ENCODE data around the gene MYORG. TPM values are rescaled to one million over a fixed set of nuclear protein-coding genes. Genes with fewer than 3 reads are reported as not detected.

MYORG gene
- total RNA-seq, result 94.5 TPM

DNA sequence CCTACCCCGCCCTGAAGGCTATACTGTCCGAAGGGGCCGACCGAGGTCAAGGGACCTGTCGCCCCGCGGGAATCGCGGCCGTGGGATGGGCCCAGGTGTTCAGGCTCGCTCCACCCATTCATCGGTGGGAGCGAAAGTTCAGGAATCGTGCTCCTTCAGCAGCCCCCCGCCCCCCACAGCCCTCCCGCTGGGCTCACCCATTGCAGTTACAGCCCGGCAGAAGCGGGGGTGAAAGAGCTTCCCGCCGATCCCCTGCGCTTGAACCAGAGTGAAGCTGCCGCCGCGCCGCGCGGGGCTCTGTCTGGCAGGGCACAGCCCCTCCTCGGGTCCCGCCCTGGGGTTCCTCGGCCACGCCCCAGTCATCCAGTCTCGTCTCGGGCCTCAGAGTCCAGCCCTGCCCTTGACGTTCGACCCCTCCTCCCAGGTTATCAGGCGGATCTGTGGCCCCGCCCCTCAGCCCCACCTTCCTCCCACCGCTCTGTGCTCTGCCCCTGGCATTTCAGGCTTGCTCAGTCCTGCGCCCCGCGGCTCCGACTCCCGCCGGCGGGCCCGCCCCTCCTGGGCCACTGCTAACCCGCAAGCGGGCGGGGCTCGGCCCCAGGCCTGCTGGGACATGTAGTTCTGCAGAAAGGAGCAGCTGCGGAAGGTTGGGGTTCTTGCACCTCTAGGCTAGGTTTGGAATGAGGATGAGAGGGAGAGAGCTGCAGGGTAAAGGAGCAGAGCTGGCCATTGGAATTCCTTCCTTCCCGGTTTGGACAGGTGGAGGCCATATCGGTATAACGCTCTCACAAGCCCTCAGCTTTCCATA is at the start of gene MYORG:
Gene MYORG (minus strand): TSS at position 303 of the 808 bp plus-strand sequence. CDS start 3,955 bp downstream, outside the sequence.
- DNase-seq (ENCODE audit: low spot score), result peak; percentile 96

DNA sequence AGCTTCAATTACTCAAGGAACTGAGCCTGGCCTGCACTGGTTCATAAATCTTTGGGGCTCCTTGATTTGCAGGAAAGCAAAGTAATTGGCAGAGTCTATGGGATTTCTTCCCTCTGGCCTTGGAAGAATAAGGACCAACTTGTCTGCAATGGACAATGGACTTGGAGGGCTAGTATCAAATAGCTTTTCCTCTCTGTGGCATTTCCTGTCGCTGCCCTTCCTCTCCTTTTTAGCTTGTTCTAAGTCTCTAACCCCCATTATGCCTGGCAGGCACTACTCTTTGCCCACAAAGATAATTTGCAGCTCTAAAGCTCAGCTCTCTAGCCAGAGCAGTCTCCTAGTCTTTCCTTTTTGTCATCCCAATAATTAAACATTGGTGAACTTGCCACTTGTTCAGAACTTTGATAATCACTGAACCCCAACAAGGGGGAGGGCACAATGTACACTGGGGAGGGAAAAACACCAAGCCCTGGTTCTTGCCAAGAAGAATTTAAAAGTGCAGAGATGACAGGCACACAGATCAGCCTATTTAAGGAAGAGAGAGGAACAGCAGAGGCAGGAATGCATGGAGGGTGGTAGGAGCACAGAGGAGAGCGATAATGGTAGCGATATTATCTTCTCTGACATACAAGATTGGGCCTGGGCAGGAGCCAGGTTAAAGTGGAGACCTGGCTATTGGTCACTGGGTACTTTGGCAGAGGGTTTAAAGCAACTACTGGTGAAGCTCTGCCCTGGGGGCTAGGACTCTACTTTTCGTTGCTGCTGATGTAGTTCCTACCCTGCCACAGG is 43.2 kb upstream of the MYORG start:
- no peak for DNase-seq (ENCODE audit: low spot score)

DNA sequence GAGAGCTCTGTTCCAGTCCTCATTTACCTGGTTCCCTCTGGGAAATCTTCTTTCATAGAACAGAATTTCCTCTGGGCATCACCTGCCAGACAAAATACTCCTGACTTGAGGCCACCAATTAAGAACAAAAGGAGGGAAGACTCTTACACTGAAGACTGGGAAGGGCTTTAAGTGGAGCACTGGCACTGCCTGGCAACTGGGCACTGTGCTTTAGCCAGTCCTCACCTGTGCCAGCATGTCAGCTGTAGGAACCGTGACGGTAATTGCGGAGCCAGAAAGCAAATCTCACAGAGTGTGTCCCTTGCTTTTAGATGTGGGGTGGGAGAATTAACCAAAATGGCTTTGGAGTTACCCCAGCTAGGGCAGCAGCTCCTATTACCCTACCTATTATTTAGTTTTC is 41.0 kb upstream of the MYORG start:
- DNase-seq (ENCODE audit: low spot score), result no peak

DNA sequence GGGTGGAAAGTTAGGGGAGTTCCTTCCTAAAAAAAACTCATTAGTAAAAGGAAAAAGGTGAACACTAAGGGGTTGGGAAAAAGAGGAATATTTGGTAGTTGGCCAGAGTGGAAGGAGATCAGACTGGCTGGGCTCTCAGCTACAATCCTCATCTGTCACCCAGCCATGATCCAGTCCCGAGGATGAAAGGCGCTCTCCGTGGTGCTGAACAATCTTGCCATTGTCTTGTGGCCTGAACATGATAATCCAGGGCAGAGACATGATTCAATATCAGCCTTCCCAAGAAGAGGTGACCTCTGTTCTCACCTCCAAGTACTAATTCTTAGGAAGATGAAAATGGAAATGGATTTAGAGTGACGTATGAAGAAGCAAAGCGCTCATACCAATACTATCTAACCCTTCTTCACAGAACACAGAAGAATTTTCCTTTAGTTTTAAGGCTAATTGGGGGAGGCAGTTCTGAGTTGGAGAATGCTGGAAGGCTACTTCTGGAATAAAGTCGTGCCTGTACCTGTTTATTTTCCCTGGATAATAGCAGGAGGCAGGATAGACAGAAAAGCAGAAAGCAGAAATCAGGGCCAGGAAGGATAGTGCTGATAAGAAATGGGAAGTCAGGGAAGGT is 36.6 kb upstream of the MYORG start:
- peak; percentile 31 for DNase-seq (ENCODE audit: low spot score)

DNA sequence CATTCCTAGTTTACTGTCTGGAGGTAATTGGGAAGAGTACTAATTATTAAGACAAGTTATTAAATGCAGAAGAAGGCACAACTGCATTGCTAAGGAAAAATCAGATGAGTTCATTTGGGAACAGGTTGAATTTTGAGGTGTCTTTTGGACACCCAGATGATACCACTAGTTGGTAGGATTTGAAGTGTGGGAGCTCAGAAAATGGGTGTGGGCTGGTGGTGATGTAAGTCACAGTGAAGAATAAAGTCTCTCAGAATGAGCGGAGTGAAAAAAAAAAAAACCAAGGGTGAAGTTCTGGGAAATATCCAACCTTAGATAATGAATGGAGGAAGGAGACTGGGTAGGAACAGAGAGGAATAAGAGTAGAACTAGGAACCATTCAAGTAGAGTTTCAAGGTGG is 35.6 kb upstream of the MYORG start:
- no peak for DNase-seq (ENCODE audit: low spot score)

DNA sequence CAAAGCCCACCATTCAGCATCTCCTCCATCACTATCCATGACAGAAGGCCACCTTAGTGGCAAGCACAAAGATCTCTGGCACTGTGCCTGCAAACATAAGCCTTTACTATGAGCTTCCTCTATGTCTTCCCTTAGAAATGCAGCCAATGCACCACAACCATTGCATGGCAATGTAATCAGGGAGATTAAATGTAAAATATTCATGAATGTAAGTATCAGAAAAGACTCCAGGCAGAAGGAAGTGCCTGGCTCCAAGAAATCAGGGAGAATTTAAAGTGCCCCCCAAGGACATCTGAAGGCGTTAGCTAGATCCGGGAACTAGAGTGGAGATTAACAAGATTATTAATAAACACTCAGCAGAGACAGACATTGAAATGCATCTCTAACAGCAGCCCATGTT is 32.5 kb upstream of the MYORG start:
- no peak for DNase-seq (ENCODE audit: low spot score)

DNA sequence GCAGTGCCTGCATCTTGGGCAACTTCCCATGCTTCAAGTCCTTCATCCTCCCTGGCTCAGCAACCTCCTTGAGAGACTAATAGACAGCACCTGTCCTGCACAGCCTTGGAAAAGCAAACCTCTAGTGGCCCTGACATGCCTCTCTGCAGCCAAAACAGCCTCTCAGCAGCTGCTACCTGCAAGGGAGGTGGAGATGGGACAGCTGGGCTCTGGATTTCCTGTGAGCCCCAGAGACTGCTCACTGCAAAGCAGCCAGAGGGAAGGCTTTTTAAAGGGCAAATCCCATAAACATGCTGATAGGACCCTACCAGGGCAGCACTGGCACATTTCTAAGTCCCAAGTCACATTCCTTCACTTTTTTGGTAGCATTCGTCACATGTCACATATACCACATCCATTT is 31.5 kb upstream of the MYORG start:
- no peak for DNase-seq (ENCODE audit: low spot score)

DNA sequence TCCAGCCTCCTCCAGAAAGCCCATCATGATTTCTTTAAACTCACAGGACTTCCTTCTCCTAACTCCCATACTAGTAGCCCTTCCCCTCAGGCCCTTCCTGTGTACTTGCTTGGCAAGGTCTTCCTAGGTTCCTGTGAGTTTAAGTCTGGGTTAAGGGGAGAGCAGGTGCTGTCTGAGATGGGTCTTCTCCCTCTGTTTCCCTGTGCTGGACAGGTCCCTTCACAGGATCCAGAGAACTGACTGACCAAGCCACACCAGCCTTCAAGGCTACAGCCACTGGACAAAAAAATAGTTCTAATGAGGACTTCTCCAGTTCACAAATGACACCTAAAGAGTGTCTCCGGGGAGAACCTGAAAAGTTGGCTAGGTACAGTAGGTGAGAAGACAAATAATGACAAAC is 29.5 kb upstream of the MYORG start:
- no peak for DNase-seq (ENCODE audit: low spot score)

DNA sequence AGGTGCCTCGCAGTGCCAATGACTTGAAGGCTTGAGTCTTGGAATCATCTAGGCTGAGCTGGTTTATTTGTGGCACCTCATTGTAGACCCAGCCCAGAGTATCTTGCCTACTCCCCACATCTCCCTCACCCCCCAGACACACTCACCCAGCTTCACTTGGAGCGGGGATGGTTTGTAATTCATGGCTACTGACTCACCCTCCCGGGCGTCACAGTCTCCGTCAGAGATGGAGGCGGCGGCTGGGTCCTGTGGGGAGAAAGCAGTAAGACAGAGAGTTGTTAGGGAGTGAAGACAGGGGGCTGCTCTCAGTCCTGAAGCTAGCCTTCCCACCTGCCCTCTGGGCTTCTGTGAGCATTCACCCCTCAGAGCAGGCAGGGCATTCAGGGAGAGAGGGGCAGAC is 29.0 kb upstream of the MYORG start:
- DNase-seq (ENCODE audit: low spot score), result no peak

DNA sequence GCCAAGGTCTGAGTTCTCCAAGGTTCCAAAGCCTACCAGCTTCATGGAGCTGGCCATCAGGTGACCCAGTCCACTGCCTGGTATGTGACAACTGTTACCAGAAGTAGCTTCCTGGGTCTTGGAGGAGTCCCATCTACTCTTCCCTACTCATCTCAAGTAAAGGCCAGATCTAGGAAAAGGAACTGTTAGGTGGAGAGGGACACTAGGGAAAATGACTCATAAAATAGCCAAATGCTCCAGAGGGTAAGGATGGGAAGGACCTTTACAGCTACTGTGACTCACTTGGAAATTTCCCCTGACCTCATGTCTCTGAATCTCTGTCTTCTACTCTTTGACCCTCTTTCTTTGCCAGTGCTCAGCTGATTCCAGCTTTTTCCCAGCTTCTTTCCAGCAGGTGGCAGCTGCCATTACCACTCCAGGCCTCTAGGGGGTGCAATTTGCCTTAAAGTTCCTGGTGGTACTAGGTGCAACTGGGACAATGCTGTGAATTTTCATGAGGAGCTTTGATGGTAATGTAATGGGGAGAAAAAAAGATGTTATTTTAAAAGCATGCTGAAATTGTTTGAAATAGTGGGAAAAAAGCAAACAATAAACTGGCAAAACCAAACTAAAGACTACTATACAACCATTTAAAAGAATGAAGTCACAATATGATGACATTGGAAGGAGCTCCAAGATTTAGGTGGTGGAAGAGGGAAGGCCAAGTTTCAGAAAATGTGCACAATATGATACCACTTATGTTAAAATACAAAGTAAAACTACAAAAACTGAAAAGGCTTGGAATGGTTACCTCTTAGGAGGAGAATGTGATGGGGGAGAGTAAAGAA is 27.1 kb upstream of the MYORG start:
- peak; percentile 71 for DNase-seq (ENCODE audit: low spot score)

DNA sequence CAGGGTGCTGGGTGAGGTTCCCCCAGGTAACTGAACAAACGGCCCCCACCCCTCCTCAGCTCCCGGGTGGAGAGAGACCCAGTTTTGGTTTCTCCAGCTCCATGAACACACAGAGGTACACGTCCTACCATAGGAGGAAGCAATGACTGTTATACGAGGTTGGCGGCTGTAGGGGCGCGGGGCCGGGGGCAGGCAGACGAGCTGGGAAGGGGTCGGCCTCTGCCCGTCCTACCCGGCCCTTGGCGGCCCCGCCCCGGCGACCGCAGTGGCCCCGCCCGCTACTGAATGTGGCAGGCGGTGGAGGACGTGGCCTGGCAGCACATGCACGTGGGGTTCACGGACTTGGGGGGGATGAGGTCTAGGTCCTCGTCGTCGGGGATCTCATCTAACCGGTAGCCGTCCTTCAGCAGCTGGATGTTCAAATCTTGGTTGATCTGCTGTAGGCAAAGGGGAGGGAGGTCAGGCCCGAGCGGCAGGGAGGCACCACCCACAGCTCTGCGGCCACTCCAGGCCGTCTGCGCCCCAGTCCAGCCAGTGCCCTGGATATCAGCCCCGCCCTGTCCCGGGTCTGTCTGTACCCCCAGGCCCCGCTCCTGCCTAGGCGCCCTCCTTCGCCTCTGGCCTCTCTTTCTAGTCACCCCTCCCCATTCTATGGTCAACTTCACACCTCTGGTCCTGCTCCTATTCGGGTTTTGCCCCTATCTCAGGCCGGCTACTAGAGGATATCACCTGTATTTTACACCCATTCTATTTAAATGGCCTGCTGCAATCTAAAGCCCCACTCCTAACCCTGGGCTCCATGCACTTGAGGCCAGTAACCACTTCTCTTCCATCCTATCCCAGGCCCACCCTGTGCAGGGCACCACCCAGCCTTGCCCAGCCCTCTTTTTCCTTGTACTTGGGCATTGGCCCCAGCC is 24.2 kb upstream of the MYORG start:
- DNase-seq (ENCODE audit: low spot score), result no peak

DNA sequence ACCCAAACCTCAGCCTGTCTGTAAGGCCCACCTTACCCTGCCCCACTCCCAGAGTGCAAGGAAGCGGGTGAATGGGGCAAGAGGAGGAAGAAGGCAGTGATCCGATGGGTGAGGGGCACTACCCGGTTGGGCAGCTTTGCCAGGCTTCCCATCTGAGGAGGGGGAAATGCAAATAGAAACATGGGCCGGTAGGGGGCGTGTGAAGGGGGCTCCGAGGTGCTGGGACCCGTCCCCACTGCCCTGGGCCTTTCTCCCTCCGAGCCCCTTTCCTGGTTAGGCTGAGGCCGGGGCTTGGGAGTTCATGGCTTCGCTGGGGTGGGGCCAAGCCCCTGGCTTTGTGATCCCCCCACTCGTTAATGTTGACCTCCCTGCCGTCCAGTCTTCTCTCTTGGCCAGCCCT is 23.6 kb upstream of the MYORG start:
- DNase-seq (ENCODE audit: low spot score), result no peak

DNA sequence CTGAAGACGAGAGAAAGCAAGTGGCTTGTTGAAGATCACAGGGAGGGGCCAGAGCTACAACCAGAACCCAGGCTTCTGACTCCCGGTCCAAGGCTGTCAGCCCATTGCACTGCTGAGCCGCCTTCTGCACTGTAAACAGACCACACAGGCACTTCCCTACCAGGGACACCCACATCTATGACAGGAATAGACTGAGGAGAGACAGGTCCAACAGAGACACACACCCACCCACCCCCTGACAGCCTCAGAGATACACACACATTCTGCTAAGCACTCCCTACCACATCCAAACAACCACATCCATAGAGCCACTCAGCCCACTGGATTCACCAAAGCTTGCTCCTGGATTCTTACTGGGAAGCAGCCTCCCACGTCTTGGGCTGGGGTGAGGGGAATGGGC is 23.0 kb upstream of the MYORG start:
- DNase-seq (ENCODE audit: low spot score), result no peak

DNA sequence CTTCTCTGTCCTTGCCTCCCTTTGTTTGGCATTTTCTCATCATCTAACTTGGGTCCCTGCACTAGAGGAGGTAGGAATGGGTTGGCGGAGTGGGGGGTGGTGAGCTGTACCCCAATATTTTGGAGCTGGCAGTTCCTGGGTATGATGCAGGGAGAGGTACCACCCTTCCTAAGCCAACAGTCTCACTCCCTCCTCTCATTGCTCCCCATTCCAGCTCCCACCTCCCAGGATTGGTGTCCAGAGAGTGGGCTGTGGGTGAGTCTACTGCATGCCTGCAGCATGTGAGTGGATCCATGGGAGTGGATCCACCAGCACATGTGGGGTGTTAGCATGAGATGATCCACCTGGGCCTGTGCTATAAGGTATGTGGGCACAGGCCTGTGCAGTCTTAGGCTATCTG is 22.2 kb upstream of the MYORG start:
- no peak for DNase-seq (ENCODE audit: low spot score)

DNA sequence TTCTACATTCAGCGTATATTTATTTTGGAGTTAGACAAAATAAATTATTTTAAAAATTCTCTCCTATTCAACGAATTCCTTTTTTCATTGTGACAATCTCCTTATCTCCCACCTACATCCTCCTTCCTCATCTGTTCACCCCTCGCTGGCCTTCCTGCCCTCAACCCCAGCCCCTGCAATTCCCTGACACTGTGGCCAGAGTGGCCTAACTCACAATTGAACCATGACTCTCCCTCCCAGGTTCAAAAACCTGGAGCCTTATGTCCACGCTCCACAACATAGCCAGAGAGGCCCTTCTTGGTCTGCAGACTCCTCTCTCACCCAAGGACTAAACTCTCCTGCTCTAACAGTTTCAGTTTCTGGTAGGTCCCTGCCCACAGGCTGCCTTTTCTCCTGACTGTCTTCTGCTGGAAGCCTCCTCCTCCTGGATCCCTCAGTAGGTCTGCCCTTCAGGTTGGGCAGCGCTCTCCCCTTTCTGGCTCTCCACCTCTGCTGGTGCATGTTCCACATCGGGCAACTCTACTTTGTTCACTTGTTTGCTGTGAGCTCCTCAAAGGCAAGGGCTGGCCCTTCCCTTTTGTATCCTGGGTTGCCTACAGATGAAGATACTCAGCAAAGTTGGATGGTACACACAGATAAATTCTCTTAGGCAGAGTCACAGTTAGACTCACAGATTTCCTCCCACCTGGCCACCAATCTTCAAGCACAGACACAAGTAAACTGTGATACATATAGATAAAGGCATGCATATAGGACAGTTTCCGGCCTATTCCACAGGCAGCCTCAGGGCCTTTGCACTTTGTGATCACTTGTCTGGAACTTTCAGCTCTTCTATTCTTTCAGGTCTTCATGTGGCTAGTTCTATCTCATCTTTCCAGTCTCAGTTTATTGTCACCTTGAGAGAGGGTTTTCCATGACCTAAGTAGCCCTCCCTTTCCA is 19.8 kb upstream of the MYORG start:
- no peak for DNase-seq (ENCODE audit: low spot score)

DNA sequence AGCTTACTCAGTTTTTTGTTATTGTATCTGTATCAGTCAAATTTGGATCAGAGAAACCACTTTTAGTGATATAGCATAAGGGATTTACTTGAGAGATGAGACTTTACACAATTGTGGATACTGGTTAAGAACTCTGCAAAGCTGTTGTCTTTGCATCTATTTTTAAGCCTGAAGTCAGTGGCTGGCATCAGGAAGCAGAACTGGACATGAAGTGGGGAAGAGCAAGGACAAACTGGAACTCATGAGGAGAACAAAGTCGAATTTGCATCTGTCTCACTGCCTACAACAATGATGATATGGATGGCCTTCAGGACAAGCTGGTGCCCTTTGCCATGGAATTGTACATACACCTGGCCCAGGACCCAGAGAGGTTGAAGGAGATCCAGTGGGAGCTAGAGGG is 15.8 kb upstream of the MYORG start:
- DNase-seq (ENCODE audit: low spot score), result no peak

DNA sequence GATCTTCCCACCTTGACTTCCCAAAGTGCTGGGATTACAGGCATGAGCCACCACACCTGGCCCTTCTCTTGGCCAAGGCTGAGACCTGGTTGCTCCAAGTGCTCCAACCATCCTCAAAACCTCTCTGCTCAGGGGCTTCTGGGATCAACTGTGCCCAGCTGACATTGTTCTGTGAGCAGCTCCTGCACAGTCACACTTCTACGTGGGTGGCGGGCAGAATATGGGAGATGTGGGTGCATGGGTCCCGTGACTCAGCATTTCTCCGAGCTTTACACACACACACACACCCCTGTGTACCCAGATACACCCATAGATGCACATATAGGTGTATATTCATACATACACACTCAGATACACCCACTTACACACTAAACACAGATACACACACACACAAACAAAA is 10.5 kb upstream of the MYORG start:
- DNase-seq (ENCODE audit: low spot score), result no peak

DNA sequence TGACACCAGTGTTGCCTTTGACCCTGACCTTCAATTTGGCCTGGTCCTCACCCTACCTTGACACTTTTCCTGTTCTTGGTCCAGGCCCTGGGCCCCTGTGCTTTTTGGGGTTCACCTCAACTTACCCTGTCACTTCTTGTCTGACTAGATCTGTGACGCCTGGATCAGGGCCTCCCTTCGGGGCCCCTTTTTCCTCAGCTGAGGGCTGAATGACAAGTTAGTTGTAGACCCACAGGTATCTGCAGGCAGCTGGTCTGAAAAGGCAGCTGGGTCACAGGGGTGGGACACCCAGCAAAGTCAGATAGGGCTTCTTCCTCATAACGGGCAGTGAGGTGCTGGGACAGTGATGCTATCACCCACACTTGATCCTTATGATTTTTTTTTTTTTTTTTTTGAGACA is 10.0 kb upstream of the MYORG start:
- no peak for DNase-seq (ENCODE audit: low spot score)

DNA sequence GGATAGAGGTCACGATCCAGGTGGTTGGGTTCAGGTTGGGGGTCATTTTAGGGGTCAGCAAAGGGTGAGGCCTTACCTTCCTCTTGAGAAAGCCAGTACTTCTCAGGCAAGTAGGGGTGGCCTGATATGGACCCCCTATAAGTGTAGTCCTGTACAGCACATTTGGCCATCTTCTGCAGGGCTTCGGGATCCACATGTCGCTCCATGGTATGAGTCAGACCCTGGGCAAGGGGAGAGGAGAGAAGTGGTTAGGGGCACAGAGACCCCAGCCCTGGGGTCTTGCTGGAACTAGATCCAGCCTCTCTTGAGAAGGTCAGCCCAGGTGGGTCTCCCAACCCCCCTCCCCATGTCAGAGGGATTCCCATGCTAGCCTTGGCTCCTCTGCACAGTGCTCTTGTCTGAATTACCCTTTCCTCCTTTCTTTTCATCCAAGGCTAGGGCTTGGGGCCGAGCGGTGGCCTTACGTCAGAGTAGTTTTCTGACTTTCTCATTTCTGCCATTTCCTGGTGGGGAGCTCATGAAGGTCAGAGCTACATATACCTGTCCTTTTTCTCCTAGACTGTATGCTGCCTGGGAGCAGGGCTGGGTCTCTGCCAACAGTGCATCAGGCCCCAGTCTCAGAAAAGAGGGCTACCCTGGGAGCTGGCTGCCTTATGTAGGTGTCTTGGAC is 9.0 kb upstream of the MYORG start:
- DNase-seq (ENCODE audit: low spot score), result no peak
